Measurements from ENCODE around the gene DCLK1. TPM values are rescaled to one million over a fixed set of nuclear protein-coding genes. Genes with fewer than 3 reads are reported as not detected.

DCLK1 gene
- total RNA-seq, 1 experiment from 2014 or later, result not detected

- no peak overlapping the region for H3K27ac ChIP-seq (ENCODE audit: low read length)
- CTCF ChIA-PET, result no interaction called here
- BruUV-seq (replicated peaks), result no TSS peak
- in situ Hi-C loops (cut with HindIII; ENCODE audit: low pct_unique_long_range_greater_than_20kb, low sequenced_read_pairs), result no loop called here
- DNase-seq (ENCODE audit: low read depth, low spot score) (no peak), ATAC-seq (no peak)
- intact Hi-C loops (cut with micrococcal nuclease; ENCODE audit: unreplicated experiment), result no loop called here
- no peaks in the 10 kb centered on the region for H3K9me3 ChIP-seq (ENCODE audit: control insufficient read depth, insufficient read depth, low read depth, low read length)
- no peaks in the 10 kb centered on the region for H3K27me3 ChIP-seq (ENCODE audit: control insufficient read depth, insufficient read depth, low read length)
- no peaks in the 10 kb centered on the region for H3K36me3 ChIP-seq (ENCODE audit: control insufficient read depth, insufficient read depth, low read length)
- POLR2A ChIA-PET, result no interaction called here
- no peak for TF ChIP-seq SIN3A (IDR thresholded peaks at IDR 0.05; ENCODE audit: borderline replicate concordance, insufficient read depth, low read depth, low read length)
- no peak for TF ChIP-seq CTCF (IDR thresholded peaks at IDR 0.05)
- TF ChIP-seq TCF7L2 (IDR thresholded peaks at IDR 0.05; ENCODE audit: low read depth, low read length), result no peak
- H3K4me3 ChIP-seq (ENCODE audit: low read depth in 2 of 2, low read length in 2 of 2), result no peak overlapping the region
- H3K4me1 ChIP-seq (ENCODE audit: control insufficient read depth, insufficient read depth, low read length), result no peaks in the 10 kb centered on the region
Measured at GRCh38 chr13:36134632-36135031, 3.5 kb upstream of the DCLK1 start.

DNA sequence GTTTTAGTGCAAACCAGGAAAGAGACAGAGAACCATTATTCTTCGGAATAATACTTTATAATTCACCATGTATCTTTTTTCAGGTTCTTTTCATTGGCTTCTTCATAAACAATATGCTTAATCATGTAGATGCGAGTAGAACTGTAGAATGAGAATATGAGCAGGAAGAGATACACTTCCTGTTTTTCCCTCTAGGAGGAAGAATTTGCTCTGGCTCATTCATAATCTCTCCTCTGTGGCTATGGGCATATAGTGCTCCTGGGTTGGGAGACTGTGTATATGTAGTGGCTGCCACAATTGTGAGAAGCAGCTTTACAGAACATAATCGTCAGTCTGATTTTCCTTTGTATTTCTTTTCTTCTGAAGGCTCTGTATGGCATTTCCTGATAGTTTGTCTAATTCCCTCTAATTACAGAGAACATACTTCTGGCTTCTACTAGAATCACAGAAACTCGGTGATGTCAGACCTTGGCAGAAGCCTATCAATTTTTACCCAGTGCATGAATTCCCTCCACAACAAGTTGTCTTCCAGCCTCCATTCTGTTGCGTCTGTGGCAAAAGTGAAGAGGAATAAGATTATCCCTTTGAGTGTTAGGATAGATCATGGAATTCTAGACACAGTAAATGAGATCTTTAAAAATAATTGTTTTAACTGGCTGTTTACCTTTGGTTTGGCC lies 2.9 kb upstream of the DCLK1 start:
- no peaks in the 10 kb centered on the region for H3K9me3 ChIP-seq (ENCODE audit: control insufficient read depth, insufficient read depth, low read depth, low read length)
- no peaks in the 10 kb centered on the region for H3K36me3 ChIP-seq (ENCODE audit: control insufficient read depth, insufficient read depth, low read length)
- POLR2A ChIA-PET, result no interaction called here
- no TSS peak for BruUV-seq (replicated peaks)
- DNase-seq (ENCODE audit: low read depth, low spot score), result no peak
- H3K4me3 ChIP-seq (ENCODE audit: low read depth in 2 of 2, low read length in 2 of 2), result no peak overlapping the region
- CTCF ChIA-PET, result no interaction called here
- no peak overlapping the region for H3K27ac ChIP-seq (ENCODE audit: low read length)
- TF ChIP-seq CTCF (IDR thresholded peaks at IDR 0.05) (no peak), TCF7L2 (IDR thresholded peaks at IDR 0.05; ENCODE audit: low read depth, low read length) (no peak), REST (IDR thresholded peaks at IDR 0.05; ENCODE audit: insufficient read depth in 1 of 2, low read depth in 2 of 2, low read length in 1 of 2) (no peak), SIN3A (IDR thresholded peaks at IDR 0.05; ENCODE audit: borderline replicate concordance, insufficient read depth, low read depth, low read length) (no peak), POLR2AphosphoS5 (IDR thresholded peaks at IDR 0.05; ENCODE audit: low read depth, low read length) (no peak)
- intact Hi-C loops (cut with micrococcal nuclease; ENCODE audit: unreplicated experiment) (no loop called here), in situ Hi-C loops (cut with HindIII; ENCODE audit: low pct_unique_long_range_greater_than_20kb, low sequenced_read_pairs) (no loop called here)
- no peak for ATAC-seq
- H3K27me3 ChIP-seq (ENCODE audit: control insufficient read depth, insufficient read depth, low read length), result no peaks in the 10 kb centered on the region
- H3K4me1 ChIP-seq (ENCODE audit: control insufficient read depth, insufficient read depth, low read length), result no peaks in the 10 kb centered on the region
